Chondrocyte (in vitro differentiated cells): ENCODE data around the gene CCDC159. TPM values are rescaled to one million over a fixed set of nuclear protein-coding genes. Genes with fewer than 3 reads are reported as not detected.

ENCODE experiments used
- DNase-seq: peaks from one replicate; pipeline ENCODE4 v3.0.0; 2021; ENCODE audit warnings: mixed read lengths, low spot score
- H3K27ac Mint-ChIP-seq: one replicate; pipeline ENCODE4 v1.8.0; 2021; ENCODE audit warnings: mild to moderate bottlenecking, moderate library complexity, mixed read lengths; ENCODE audit not compliant: unreplicated experiment
- H3K27me3 Mint-ChIP-seq: 2 replicates; pipeline ENCODE4 v1.8.0; 2021; ENCODE audit warnings: low read depth, mixed read lengths
- H3K36me3 Mint-ChIP-seq: 2 replicates; pipeline ENCODE4 v1.8.0; 2021; ENCODE audit warnings: low read depth, mixed read lengths
- H3K4me1 Mint-ChIP-seq: 2 replicates; pipeline ENCODE4 v1.8.0; 2021; ENCODE audit warnings: low read depth, mild to moderate bottlenecking, mixed read lengths
- H3K4me3 Mint-ChIP-seq: one replicate; pipeline ENCODE4 v1.8.0; 2021; ENCODE audit warnings: mild to moderate bottlenecking, moderate library complexity, mixed read lengths; ENCODE audit not compliant: unreplicated experiment
- H3K9me3 Mint-ChIP-seq: 2 replicates; pipeline ENCODE4 v1.8.0; 2021; ENCODE audit warnings: low read depth, mixed read lengths
- total RNA-seq: library from RNA; stranded (reverse); gene quantifications from 3 replicates; pipeline ENCODE4 v1.2.1, GENCODE V29; 2021
- TF ChIP-seq, protein P1 (sequence below): fragments of 200-600 bp; sonication (generic); IDR thresholded peaks from 2 replicates; pipeline ENCODE4 v1.5.0; 2021; ENCODE audit warnings: antibody characterized with exemption, mild to moderate bottlenecking, moderate library complexity

CCDC159 gene
- total RNA-seq, 1 donor from 2014 or later: 20.5 TPM

GRCh38 chr19:11363881-11364280 lies 17.6 kb downstream of the CCDC159 start:
- H3K4me3 Mint-ChIP-seq: no peak overlapping the region
- H3K36me3 Mint-ChIP-seq: peaks cover 24% of the 10 kb centered on the region
- H3K27ac Mint-ChIP-seq: no peak overlapping the region
- TF ChIP-seq, protein P1, sequence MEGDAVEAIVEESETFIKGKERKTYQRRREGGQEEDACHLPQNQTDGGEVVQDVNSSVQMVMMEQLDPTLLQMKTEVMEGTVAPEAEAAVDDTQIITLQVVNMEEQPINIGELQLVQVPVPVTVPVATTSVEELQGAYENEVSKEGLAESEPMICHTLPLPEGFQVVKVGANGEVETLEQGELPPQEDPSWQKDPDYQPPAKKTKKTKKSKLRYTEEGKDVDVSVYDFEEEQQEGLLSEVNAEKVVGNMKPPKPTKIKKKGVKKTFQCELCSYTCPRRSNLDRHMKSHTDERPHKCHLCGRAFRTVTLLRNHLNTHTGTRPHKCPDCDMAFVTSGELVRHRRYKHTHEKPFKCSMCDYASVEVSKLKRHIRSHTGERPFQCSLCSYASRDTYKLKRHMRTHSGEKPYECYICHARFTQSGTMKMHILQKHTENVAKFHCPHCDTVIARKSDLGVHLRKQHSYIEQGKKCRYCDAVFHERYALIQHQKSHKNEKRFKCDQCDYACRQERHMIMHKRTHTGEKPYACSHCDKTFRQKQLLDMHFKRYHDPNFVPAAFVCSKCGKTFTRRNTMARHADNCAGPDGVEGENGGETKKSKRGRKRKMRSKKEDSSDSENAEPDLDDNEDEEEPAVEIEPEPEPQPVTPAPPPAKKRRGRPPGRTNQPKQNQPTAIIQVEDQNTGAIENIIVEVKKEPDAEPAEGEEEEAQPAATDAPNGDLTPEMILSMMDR: no peak
- no peaks in the 10 kb centered on the region for H3K27me3 Mint-ChIP-seq
- H3K9me3 Mint-ChIP-seq: no peaks in the 10 kb centered on the region
- H3K4me1 Mint-ChIP-seq: no peaks in the 10 kb centered on the region
- DNase-seq: no peak

DNA sequence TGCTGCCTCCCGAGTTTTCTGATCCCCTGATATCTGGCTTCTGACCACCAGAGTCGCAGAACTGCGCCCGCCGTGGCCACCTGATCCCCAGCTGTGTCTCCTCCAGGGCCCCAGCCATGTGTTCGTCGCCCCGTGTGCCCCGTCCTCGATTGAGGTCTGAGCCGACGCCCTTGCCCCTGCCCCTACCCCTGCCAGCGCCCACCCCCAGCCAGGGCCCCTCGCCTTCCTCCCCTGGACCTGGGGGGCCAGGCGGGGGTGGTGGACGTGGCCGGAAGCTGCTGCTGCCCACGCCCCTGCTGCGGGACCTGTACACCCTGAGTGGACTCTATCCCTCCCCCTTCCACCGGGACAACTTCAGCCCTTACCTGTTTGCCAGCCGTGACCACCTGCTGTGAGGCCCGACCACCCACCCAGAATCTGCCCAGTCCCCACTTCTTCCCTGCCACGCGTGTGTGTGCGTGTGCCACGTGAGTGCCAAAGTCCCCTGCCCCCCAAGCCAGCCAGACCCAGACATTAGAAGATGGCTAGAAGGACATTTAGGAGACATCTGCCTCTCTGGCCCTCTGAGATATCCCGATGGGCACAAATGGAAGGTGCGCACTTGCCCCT lies 18.1 kb downstream of the CCDC159 start:
- TF ChIP-seq, protein P1: no peak
- no peaks in the 10 kb centered on the region for H3K4me1 Mint-ChIP-seq
- H3K36me3 Mint-ChIP-seq: peaks cover 19% of the 10 kb centered on the region
- DNase-seq: no peak
- no peak overlapping the region for H3K27ac Mint-ChIP-seq
- no peak overlapping the region for H3K4me3 Mint-ChIP-seq
- no peaks in the 10 kb centered on the region for H3K27me3 Mint-ChIP-seq
- no peaks in the 10 kb centered on the region for H3K9me3 Mint-ChIP-seq

DNA sequence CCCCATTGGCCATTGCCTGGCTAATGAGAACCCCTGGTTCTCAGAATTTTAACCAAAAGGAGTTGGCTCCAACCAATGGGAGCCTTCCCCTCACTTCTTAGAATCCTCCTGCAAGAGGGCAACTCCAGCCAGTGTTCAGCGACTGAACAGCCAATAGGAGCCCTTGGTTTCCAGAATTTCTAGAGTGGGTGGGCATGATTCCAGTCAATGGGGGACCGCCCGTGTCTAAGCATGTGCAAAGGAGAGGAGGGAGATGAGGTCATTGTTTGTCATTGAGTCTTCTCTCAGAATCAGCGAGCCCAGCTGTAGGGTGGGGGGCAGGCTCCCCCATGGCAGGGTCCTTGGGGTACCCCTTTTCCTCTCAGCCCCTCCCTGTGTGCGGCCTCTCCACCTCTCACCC lies 18.6 kb downstream of the CCDC159 start:
- Mint-ChIP-seq H3K4me3 (no peak overlapping the region), H3K9me3 (no peaks in the 10 kb centered on the region), H3K36me3 (peaks cover 15% of the 10 kb centered on the region), H3K27me3 (no peaks in the 10 kb centered on the region), H3K4me1 (no peaks in the 10 kb centered on the region), H3K27ac (no peak overlapping the region)
- DNase-seq: no peak
- TF ChIP-seq, protein P1: no peak

- TF ChIP-seq, protein P1: no peak
- Mint-ChIP-seq H3K27me3 (no peaks in the 10 kb centered on the region), H3K27ac (no peak overlapping the region), H3K4me3 (no peak overlapping the region), H3K36me3 (peaks cover 15% of the 10 kb centered on the region), H3K9me3 (no peaks in the 10 kb centered on the region), H3K4me1 (no peaks in the 10 kb centered on the region)
- DNase-seq: no peak
These were observed 19.3 kb downstream of the CCDC159 start for GRCh38 chr19:11365557-11366117.

DNA sequence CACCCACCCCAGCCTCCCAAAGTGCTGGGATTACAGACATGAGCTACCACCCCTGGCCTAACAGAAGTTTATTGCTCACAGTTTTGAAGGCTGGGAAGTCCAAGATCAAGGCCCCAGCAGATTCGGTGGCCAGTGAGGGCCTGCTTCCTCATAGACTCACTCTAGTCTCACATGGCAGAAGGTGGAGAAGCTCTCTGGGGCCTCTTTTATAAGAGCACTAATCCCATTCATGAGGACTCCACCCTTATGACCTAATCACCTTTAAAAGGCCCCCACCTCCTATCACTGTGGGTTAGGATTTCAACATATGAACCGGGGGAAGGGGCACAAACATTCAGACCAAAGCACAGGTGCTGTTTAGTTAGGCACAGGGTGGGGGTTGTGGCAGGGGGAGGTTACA lies 21.2 kb downstream of the CCDC159 start:
- H3K27me3 Mint-ChIP-seq: no peaks in the 10 kb centered on the region
- TF ChIP-seq, protein P1: no peak
- no peaks in the 10 kb centered on the region for H3K4me1 Mint-ChIP-seq
- peaks cover 9% of the 10 kb centered on the region for H3K36me3 Mint-ChIP-seq
- no peak overlapping the region for H3K27ac Mint-ChIP-seq
- no peak overlapping the region for H3K4me3 Mint-ChIP-seq
- no peak for DNase-seq
- H3K9me3 Mint-ChIP-seq: no peaks in the 10 kb centered on the region
